ENCODE data around the gene EXOSC7.
A peak's percentile ranks its signal among the peaks of the same experiment; 100 is the strongest.

Gene EXOSC7

DNA sequence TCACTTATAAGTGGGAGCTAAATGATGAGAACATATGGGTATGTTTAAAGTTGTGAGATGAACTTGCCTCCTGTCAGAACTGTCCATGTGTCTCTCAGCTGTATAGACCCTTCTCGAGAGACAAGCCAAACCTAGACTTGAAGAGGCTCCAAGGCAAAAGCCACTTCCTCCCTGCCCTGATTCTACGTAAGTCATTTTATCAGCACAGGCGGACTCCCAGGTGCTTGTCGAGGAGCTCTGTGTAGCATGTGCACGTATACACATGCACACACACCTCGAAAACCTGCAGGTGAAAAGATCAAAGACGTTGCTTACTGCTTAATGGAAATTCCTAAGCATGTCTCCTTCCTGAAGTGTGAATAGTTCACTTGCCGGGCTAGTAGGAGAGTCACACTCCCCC lies 44.5 kb downstream of the EXOSC7 start:
- no peak overlapping the region for H3K27ac ChIP-seq
- DNase-seq (ENCODE audit: low read depth, low spot score): no peak

DNA sequence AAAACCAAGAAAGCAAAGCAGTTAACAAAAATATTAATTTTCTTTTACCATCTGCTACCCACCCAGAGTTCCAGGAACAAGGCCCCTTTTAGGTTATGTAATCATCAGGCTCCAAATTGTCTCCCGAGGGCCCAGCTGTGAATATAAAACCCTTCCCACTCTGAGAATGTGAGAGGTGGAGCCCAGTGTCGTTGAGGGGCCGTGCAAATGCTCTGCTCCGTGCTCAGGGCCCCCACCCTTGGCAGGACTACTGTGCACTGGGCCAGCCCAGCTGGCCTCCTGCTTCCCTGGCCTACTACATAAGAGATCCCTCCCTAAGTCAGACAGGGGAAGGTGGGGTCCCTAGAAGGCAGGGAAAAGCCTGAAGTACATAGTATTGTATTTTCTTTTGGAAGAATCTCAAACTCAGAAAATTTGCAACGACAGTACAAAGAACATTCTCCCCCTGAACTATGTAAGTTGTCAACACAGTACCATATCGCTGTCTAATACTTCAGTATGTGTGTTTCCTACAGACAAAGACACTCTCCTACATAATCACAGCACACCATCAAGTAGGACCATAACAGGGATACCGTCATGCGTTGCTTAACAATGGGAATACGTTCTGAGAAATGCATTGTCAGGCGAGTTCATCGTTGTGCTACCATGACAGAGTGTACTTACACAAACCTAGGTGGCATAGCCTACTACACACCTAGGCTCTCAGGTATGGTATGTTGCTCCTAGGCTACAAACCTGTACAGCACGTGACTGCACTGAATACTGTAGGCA lies 45.7 kb downstream of the EXOSC7 start:
- no peak overlapping the region for H3K27ac ChIP-seq
- no peak for DNase-seq (ENCODE audit: low read depth, low spot score)

GRCh38 chr3:45023675-45024074 lies 47.6 kb downstream of the EXOSC7 start:
- no peak overlapping the region for H3K27ac ChIP-seq
- DNase-seq (ENCODE audit: low read depth, low spot score): no peak

DNA sequence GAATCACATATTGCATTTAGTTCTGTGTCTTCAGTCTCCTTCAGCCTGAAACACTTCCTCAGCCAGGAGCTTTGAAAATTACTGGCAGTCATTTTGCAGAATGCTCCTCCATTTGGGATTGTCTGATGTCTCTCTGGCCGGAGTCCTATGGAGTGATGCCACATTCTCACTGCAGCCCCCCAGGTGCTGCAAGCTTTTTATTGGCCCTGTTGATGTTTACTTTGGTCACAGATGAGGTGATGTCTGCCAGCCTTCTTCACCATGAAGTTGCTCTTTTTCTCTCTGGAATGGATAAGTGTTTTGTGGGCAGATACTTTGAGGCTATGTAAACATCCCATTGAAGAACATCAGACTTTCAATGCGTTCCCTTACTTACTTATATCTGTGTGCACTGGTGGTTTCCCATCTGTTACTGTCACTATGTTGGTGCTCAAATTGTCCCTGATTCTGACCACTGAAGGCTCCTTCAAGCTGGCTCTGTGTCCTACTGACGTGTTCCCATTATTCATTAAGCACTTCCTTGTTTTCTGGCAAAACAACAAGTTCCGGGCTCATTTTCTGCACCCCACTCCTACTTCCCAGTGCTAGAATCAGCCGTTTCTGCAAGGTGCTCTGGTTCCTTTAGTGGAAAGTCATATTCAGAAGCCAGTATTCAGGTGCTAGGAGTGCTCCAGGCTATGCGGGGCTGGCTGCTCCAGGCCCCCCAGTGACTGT lies 48.7 kb downstream of the EXOSC7 start:
- H3K27ac ChIP-seq: no peak overlapping the region

GRCh38 chr3:45026038-45026437 lies 50.0 kb downstream of the EXOSC7 start, which contains the start of gene CLEC3B:
Gene CLEC3B, plus strand, starts transcription at chr3:45026303. Its CDS starts 60 bp downstream, at chr3:45026363.
- H3K27ac ChIP-seq: no peak within 1 kb of the TSS
- no peak for DNase-seq (ENCODE audit: low read depth, low spot score)

More for the DNA sequence above, 48.7 kb downstream of the EXOSC7 start:
- no peak for DNase-seq (ENCODE audit: low read depth, low spot score)

DNA sequence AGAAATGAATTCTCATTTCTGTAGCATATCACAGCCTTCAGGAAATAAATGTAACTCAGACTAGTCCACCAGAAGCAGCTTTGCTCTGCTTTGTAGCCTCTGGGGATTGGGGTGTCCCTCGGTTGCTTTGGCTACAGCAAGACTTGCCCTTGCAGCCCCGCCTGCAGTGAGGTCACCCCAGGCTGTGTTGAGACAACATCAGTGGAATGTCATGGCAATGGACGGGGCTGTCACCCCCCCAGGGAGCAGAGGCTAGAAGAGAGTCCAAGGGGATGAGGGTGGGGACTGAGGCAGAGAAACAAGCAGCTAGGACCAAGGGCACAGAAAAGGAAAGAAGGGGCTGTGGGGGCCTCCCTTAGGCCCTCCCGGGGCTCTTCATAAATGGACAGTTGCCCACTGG lies 50.9 kb downstream of the EXOSC7 start:
- DNase-seq (ENCODE audit: low read depth, low spot score): no peak
- H3K27ac ChIP-seq: no peak overlapping the region

GRCh38 chr3:45027441-45027840 lies 51.4 kb downstream of the EXOSC7 start:
- no peak for DNase-seq (ENCODE audit: low read depth, low spot score)
- no peak overlapping the region for H3K27ac ChIP-seq

DNA sequence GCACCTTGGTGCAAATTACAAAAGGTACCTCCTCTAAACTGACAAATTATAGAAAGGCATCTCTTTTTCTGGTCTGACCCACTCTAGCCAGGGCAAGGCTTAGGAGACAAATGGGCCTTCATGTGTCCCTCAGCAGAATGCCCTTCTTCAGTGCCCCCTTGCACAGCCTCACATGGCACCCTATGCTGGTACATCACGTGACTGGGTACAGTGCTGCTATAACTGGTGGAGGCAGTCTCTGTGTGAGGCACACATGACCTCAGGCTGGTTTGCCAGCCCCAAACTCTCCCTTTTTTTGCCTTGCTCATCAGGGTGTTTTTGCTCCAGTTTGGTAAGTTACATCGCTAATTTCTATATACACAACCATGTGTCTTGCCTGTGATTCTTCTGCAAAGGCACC lies 53.2 kb downstream of the EXOSC7 start:
- H3K27ac ChIP-seq: no peak overlapping the region
- no peak for DNase-seq (ENCODE audit: low read depth, low spot score)

- no peak overlapping the region for H3K27ac ChIP-seq
- no peak for DNase-seq (ENCODE audit: low read depth, low spot score)
These were observed 53.6 kb downstream of the EXOSC7 start for GRCh38 chr3:45029661-45030060.

DNA sequence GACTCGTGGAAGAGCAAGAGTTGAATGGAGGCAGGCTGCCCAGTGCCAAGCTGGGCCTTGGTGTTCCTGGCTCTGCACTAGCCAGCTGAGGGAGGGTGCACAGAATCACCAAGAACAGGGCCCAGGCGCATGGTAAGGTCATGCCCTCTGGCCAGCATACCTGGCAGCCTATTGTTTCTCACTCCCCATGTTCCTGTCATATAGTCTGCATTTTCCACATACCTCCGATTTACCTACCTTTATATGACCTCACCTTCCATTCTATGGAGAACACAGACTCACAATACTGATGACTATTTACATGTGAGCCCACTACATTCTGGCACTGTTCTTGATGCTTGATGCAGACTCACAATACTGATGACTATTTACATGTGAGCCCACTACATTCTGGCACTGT lies 55.5 kb downstream of the EXOSC7 start:
- H3K27ac ChIP-seq: no peak overlapping the region
- no peak for DNase-seq (ENCODE audit: low read depth, low spot score)

DNA sequence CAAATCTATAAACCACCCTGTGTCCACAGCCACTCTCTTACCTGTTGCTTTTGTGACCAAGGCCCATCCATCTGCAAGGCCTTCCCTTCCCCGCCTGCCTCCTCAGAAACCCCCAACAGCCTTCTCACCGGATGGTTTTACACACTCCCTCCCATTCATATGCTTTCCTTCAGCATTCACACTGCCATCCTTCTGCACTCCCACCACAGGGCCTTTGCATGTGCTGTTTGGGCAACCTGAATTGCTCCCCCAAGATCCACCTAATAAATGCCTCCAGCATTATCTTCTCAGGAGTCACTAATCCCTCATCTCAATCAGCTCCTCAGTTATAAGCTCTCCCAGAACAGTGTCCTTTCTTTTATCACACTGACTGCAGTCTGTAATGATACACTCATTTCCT lies 56.1 kb downstream of the EXOSC7 start:
- no peak overlapping the region for H3K27ac ChIP-seq
- DNase-seq (ENCODE audit: low read depth, low spot score): no peak

- H3K27ac ChIP-seq: no peak overlapping the region
- DNase-seq (ENCODE audit: low read depth, low spot score): no peak
These were observed 57.7 kb downstream of the EXOSC7 start for GRCh38 chr3:45033791-45034190.

DNA sequence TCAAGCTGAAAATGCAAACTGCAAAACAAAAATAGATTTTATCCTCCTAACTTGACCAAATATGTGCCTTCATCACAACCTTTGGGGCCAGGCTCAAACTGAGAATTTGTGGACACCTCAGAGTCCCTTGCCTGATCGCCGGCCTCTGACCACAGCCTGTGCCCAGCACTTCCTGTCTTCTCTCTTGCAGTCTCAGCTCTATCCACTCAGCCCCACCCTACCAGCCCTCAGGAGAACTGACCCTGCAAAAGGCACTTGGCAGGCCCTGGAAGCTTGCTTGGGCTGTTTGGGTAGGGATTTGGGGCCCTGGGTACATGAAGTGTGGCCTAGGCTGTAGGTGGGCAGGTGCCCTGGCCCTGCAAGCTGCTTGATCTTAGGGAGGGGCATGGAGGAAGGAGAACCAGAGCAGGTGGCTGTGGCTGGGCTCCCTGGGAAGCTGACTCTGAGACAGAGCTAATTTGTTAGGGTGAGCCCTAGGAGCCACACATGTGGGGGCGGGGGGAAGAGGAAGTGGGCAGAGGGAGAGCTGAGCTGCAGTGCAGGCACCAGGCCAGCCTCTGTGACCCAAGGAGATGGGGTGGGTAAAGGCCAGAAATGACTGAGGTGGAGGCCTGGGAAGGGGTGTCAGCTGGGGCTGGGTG lies 58.7 kb downstream of the EXOSC7 start:
- no peak for DNase-seq (ENCODE audit: low read depth, low spot score)
- no peak overlapping the region for H3K27ac ChIP-seq

GRCh38 chr3:45035441-45036301 lies 59.6 kb downstream of the EXOSC7 start:
- no peak overlapping the region for H3K27ac ChIP-seq
- DNase-seq (ENCODE audit: low read depth, low spot score): no peak

DNA sequence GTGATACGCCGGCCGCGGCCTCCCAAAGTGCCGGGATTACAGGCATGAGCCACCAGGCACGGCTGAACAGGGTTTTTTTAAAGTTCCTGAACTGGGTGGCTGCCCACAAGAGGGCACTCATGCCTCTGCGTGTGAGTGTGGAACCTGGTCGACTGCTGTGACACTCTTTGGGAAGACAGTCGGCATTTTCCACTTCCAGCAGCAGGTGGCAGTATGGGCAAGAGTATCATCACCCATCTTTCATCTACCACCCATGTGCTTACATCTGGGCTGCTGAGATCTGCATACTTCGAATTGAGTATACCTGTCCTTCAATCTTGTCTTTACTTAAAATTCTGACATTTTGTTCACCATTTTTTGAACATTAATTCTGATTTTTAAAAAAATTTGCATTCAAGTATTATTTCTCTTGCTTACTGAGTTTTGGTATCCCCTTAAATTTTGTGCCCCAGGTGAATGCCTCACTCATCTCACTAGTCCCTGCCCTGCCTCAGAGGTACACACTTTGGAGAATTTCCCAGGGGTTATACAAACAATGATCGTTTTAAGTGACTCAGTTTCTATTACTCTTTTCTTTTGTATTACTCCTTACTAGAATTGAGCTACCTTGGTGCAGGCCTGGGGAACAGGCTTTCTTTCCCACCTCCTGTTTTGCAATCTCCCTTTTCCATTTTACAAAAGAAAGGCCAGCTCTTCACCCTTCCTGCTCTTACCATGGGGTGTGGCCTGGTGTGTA lies 61.8 kb downstream of the EXOSC7 start:
- H3K27ac ChIP-seq: peak overlapping the region; percentile 1

DNA sequence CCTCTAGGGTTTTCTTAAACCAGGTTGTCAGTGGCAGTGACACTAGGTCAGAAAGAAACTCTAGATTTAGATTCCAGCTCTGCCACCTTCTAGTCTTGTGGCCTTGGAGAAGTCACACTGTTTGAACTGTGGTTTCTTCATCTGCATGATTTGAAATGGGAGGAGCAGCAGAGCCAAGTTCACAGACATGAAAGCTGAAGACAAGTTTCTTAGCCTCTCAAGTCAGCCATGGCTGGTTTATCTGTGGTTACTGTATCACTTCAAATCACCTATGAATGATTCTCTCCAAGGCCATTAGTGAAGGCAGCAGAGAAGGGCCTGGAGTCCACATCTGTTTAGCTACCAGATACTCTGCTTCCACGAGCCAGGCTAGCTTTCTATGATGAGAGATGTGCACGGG lies 65.6 kb downstream of the EXOSC7 start:
- H3K27ac ChIP-seq: no peak overlapping the region
- no peak for DNase-seq (ENCODE audit: low read depth, low spot score)

More for the DNA sequence above, 61.8 kb downstream of the EXOSC7 start:
- peak; percentile 76 for DNase-seq (ENCODE audit: low read depth, low spot score)

GRCh38 chr3:45042162-45042561 lies 66.1 kb downstream of the EXOSC7 start:
- no peak overlapping the region for H3K27ac ChIP-seq
- DNase-seq (ENCODE audit: low read depth, low spot score): no peak

- H3K27ac ChIP-seq: no peak overlapping the region
- no peak for DNase-seq (ENCODE audit: low read depth, low spot score)
These were observed 67.8 kb downstream of the EXOSC7 start for GRCh38 chr3:45043728-45044299.

- DNase-seq (ENCODE audit: low read depth, low spot score): no peak
- H3K27ac ChIP-seq: no peak overlapping the region
These were observed 72.2 kb downstream of the EXOSC7 start for GRCh38 chr3:45048244-45048643.

Data from epithelial cell of prostate (primary cell).